Neural progenitor cell (in vitro differentiated cells): ENCODE data around the gene PDE3A. TPM values are rescaled to one million over a fixed set of nuclear protein-coding genes. Genes with fewer than 3 reads are reported as not detected.

Experiments used
- DNase-seq: peaks from one replicate; pipeline ENCODE4 v3.0.0-alpha.2; 2016; ENCODE audit warnings: low spot score
- H2AFZ ChIP-seq: fragments of 200-600 bp; sonication (generic); replicated peaks from 2 replicates; pipeline ENCODE4 v1.6.1; 2016; ENCODE audit warnings: antibody characterized with exemption
- H3F3A ChIP-seq: fragments of 200-600 bp; sonication (generic); 2 replicates; pipeline ENCODE4 v1.6.1; 2016; ENCODE audit warnings: antibody characterized with exemption, low read depth
- H3K27ac ChIP-seq: fragments of 200-600 bp; sonication (generic); 2 replicates; pipeline ENCODE4 v1.5.1; 2016; ENCODE audit warnings: mild to moderate bottlenecking
- H3K27me3 ChIP-seq: fragments of 200-600 bp; sonication (generic); 2 replicates; pipeline ENCODE4 v1.6.1; 2016; ENCODE audit warnings: mild to moderate bottlenecking, moderate library complexity
- H3K36me3 ChIP-seq: fragments of 200-600 bp; sonication (generic); 2 replicates; pipeline ENCODE4 v1.5.1; 2016
- H3K4me1 ChIP-seq: fragments of 200-600 bp; sonication (generic); 2 replicates; pipeline ENCODE4 v1.6.1; 2016; ENCODE audit warnings: mixed run types
- H3K4me2 ChIP-seq: fragments of 200-600 bp; sonication (generic); 2 replicates; pipeline ENCODE4 v1.6.1; 2016
- H3K4me3 ChIP-seq: fragments of 200-600 bp; sonication (generic); 2 replicates; pipeline ENCODE4 v1.5.1; 2016
- H3K79me2 ChIP-seq: fragments of 200-600 bp; sonication (generic); 2 replicates; pipeline ENCODE4 v1.6.1; 2016; ENCODE audit warnings: low read depth
- H3K9ac ChIP-seq: fragments of 200-600 bp; sonication (generic); 2 replicates; pipeline ENCODE4 v1.6.1; 2016
- H3K9me3 ChIP-seq: fragments of 200-600 bp; sonication (generic); 2 replicates; pipeline ENCODE4 v1.5.1; 2016; ENCODE audit warnings: low read depth
- H4K20me1 ChIP-seq: fragments of 200-600 bp; sonication (generic); 2 replicates; pipeline ENCODE4 v1.6.1; 2016; ENCODE audit warnings: low read depth
- H3K27ac Mint-ChIP-seq: 3 replicates; pipeline ENCODE4 v1.8.0; 2021; ENCODE audit warnings: mixed read lengths
- H3K27me3 Mint-ChIP-seq: 2 replicates; pipeline ENCODE4 v1.8.0; 2022; ENCODE audit warnings: low read depth, mild to moderate bottlenecking, inconsistent platforms, moderate library complexity, mixed read lengths; ENCODE audit not compliant: insufficient read depth
- H3K36me3 Mint-ChIP-seq: 3 replicates; pipeline ENCODE4 v1.8.0; 2021; ENCODE audit warnings: mixed read lengths
- H3K4me1 Mint-ChIP-seq: 3 replicates; pipeline ENCODE4 v1.8.0; 2021; ENCODE audit warnings: mixed read lengths
- H3K4me3 Mint-ChIP-seq: 3 replicates; pipeline ENCODE4 v1.8.0; 2021; ENCODE audit warnings: mild to moderate bottlenecking, moderate library complexity, mixed read lengths
- H3K9me3 Mint-ChIP-seq: 3 replicates; pipeline ENCODE4 v1.8.0; 2020; ENCODE audit warnings: mixed read lengths
- CTCF ChIP-seq: fragments of 200-600 bp; sonication (generic); IDR thresholded peaks from 2 replicates; pipeline ENCODE4 v1.5.1; 2017; ENCODE audit warnings: antibody characterized with exemption, mild to moderate bottlenecking
- EZH2 ChIP-seq: fragments of 200-600 bp; sonication (generic); IDR thresholded peaks from 2 replicates; pipeline ENCODE4 v1.6.1; 2017; ENCODE audit warnings: antibody characterized with exemption, mild to moderate bottlenecking, moderate library complexity
- EZH2phosphoT487 ChIP-seq: fragments of 200-600 bp; sonication (generic); IDR thresholded peaks from 2 replicates; pipeline ENCODE4 v1.6.1; 2017; ENCODE audit warnings: antibody characterized with exemption
- total RNA-seq: library from RNA; depleted of rRNA; stranded (reverse); fragments of >200 nt; gene quantifications from 2 replicates; pipeline ENCODE4 v1.2.3, GENCODE V29; 2015; ENCODE audit warnings: low replicate concordance

The PDE3A gene
- total RNA-seq, 1 donor from 2014 or later: 0.47 TPM

GRCh38 chr12:20718294-20718693 lies 350.0 kb downstream of the PDE3A start:
- H3K9ac ChIP-seq: no peak overlapping the region
- Mint-ChIP-seq H3K4me1 (no peaks in the 10 kb centered on the region), H3K36me3 (no peaks in the 10 kb centered on the region), H3K27ac (no peak overlapping the region), H3K9me3 (no peaks in the 10 kb centered on the region), H3K27me3 (no peaks in the 10 kb centered on the region), H3K4me3 (no peak overlapping the region)
- no peaks in the 10 kb centered on the region for H3K9me3 ChIP-seq
- H3K79me2 ChIP-seq: no peaks in the 10 kb centered on the region
- no peaks in the 10 kb centered on the region for H4K20me1 ChIP-seq
- no peaks in the 10 kb centered on the region for H3K36me3 ChIP-seq
- no peaks in the 10 kb centered on the region for H3K27me3 ChIP-seq
- H3K4me1 ChIP-seq: no peaks in the 10 kb centered on the region
- no peak overlapping the region for H3K27ac ChIP-seq
- H3K4me2 ChIP-seq: no peak overlapping the region
- DNase-seq: no peak
- H2AFZ ChIP-seq: no peak overlapping the region
- H3K4me3 ChIP-seq: no peak overlapping the region
- TF ChIP-seq EZH2phosphoT487 (no peak), CTCF (no peak), EZH2 (no peak)
- H3F3A ChIP-seq: no peaks in the 10 kb centered on the region

- Histone ChIP-seq H3F3A (no peaks in the 10 kb centered on the region), H4K20me1 (no peaks in the 10 kb centered on the region), H3K4me3 (no peak overlapping the region), H3K9ac (no peak overlapping the region), H3K4me1 (no peaks in the 10 kb centered on the region), H3K79me2 (no peaks in the 10 kb centered on the region), H3K27ac (no peak overlapping the region), H2AFZ (no peak overlapping the region), H3K36me3 (no peaks in the 10 kb centered on the region), H3K4me2 (no peak overlapping the region), H3K27me3 (no peaks in the 10 kb centered on the region), H3K9me3 (no peaks in the 10 kb centered on the region)
- DNase-seq: no peak
- no peaks in the 10 kb centered on the region for H3K27me3 Mint-ChIP-seq
- no peak overlapping the region for H3K4me3 Mint-ChIP-seq
- no peaks in the 10 kb centered on the region for H3K4me1 Mint-ChIP-seq
- no peaks in the 10 kb centered on the region for H3K9me3 Mint-ChIP-seq
- no peaks in the 10 kb centered on the region for H3K36me3 Mint-ChIP-seq
- TF ChIP-seq EZH2phosphoT487 (no peak), EZH2 (no peak), CTCF (no peak)
- no peak overlapping the region for H3K27ac Mint-ChIP-seq
Measured at GRCh38 chr12:20722142-20722541, 353.8 kb downstream of the PDE3A start.

GRCh38 chr12:20731274-20731673 lies 362.9 kb downstream of the PDE3A start:
- Mint-ChIP-seq H3K4me1 (no peaks in the 10 kb centered on the region), H3K36me3 (no peaks in the 10 kb centered on the region), H3K4me3 (no peak overlapping the region), H3K27me3 (no peaks in the 10 kb centered on the region), H3K27ac (no peak overlapping the region), H3K9me3 (no peaks in the 10 kb centered on the region)
- Histone ChIP-seq H3K79me2 (no peaks in the 10 kb centered on the region), H2AFZ (no peak overlapping the region), H3K36me3 (no peaks in the 10 kb centered on the region), H3K9ac (no peak overlapping the region), H3K4me3 (no peak overlapping the region), H3K4me2 (no peak overlapping the region), H3K9me3 (no peaks in the 10 kb centered on the region), H3K27ac (no peak overlapping the region), H4K20me1 (no peaks in the 10 kb centered on the region), H3K4me1 (no peaks in the 10 kb centered on the region), H3K27me3 (no peaks in the 10 kb centered on the region), H3F3A (no peaks in the 10 kb centered on the region)
- no peak for DNase-seq
- no peak for TF ChIP-seq CTCF
- no peak for TF ChIP-seq EZH2
- TF ChIP-seq EZH2phosphoT487: no peak
